ENCODE results near the gene LRAT. TPM values are rescaled to one million over a fixed set of nuclear protein-coding genes. Genes with fewer than 3 reads are reported as not detected.

The LRAT gene
- total RNA-seq, 1 experiment from 2014 or later = 37.7 TPM

DNA sequence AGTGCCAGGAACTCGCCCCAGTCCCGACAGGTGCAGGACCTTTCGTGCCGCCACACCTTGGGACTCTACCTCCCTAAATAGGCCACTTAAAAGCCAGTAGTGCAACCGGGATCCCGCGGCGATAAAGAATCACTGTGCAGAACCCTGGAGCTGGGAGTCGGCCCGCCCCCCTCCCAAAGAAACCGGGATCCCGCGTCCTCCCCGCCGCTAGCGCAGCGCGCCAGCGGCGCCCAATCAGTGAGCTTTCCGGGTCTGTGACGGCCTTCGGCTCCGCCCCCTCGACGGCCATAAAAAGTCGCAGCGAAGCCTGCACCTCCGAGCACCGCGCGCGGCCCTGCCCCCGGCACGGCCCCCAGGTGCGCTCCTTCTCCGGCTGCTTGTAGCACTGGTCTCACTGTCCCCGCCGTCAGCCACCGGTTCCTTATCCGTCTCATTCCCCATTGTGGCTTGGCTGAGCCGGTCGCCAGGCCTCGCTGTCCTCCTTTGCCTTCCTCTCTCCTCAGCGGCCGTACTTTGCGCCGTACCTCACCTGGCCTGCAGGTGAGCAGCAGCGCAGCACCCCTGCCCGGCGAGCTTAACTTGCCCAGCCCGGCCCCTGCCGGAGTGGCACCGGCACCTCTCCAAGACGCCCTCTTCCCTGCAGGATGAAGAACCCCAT, at the start of gene LRAT (continued):
- TF ChIP-seq ZNF138 (CRISPR knock-in tag; conservative IDR thresholded peaks at IDR 0.05) (peak; percentile 69; the same call in 1 of the 2 replicates), ZNF232 (CRISPR knock-in tag; IDR thresholded peaks at IDR 0.05) (0 out of 2 replicates have a peak, but pooled peaks have one; percentile 31), GABPB1 (CRISPR knock-in tag; IDR thresholded peaks at IDR 0.05) (no peak), NFE2L1 (CRISPR knock-in tag; IDR thresholded peaks at IDR 0.05) (peak; percentile 36; the same call in 1 of the 2 replicates), FOXP1 (CRISPR knock-in tag; IDR thresholded peaks at IDR 0.05; ENCODE audit: borderline replicate concordance) (peak; percentile 51; the same call in 1 of the 2 replicates)
- TF ChIP-seq, protein P1, sequence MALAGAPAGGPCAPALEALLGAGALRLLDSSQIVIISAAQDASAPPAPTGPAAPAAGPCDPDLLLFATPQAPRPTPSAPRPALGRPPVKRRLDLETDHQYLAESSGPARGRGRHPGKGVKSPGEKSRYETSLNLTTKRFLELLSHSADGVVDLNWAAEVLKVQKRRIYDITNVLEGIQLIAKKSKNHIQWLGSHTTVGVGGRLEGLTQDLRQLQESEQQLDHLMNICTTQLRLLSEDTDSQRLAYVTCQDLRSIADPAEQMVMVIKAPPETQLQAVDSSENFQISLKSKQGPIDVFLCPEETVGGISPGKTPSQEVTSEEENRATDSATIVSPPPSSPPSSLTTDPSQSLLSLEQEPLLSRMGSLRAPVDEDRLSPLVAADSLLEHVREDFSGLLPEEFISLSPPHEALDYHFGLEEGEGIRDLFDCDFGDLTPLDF (CRISPR knock-in tag; IDR thresholded peaks at IDR 0.05) = no peak; the same call in 1 of the 2 replicates
- TF ChIP-seq, protein P2, sequence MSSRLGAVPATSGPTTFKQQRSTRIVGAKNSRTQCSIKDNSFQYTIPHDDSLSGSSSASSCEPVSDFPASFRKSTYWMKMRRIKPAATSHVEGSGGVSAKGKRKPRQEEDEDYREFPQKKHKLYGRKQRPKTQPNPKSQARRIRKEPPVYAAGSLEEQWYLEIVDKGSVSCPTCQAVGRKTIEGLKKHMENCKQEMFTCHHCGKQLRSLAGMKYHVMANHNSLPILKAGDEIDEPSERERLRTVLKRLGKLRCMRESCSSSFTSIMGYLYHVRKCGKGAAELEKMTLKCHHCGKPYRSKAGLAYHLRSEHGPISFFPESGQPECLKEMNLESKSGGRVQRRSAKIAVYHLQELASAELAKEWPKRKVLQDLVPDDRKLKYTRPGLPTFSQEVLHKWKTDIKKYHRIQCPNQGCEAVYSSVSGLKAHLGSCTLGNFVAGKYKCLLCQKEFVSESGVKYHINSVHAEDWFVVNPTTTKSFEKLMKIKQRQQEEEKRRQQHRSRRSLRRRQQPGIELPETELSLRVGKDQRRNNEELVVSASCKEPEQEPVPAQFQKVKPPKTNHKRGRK (CRISPR knock-in tag; IDR thresholded peaks at IDR 0.05; ENCODE audit: borderline replicate concordance) = peak; percentile 71; the same call in 1 of the 2 replicates
- TF ChIP-seq, protein P3, sequence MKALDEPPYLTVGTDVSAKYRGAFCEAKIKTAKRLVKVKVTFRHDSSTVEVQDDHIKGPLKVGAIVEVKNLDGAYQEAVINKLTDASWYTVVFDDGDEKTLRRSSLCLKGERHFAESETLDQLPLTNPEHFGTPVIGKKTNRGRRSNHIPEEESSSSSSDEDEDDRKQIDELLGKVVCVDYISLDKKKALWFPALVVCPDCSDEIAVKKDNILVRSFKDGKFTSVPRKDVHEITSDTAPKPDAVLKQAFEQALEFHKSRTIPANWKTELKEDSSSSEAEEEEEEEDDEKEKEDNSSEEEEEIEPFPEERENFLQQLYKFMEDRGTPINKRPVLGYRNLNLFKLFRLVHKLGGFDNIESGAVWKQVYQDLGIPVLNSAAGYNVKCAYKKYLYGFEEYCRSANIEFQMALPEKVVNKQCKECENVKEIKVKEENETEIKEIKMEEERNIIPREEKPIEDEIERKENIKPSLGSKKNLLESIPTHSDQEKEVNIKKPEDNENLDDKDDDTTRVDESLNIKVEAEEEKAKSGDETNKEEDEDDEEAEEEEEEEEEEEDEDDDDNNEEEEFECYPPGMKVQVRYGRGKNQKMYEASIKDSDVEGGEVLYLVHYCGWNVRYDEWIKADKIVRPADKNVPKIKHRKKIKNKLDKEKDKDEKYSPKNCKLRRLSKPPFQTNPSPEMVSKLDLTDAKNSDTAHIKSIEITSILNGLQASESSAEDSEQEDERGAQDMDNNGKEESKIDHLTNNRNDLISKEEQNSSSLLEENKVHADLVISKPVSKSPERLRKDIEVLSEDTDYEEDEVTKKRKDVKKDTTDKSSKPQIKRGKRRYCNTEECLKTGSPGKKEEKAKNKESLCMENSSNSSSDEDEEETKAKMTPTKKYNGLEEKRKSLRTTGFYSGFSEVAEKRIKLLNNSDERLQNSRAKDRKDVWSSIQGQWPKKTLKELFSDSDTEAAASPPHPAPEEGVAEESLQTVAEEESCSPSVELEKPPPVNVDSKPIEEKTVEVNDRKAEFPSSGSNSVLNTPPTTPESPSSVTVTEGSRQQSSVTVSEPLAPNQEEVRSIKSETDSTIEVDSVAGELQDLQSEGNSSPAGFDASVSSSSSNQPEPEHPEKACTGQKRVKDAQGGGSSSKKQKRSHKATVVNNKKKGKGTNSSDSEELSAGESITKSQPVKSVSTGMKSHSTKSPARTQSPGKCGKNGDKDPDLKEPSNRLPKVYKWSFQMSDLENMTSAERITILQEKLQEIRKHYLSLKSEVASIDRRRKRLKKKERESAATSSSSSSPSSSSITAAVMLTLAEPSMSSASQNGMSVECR (CRISPR knock-in tag; IDR thresholded peaks at IDR 0.05; ENCODE audit: borderline replicate concordance) = 0 out of 2 replicates have a peak, but pooled peaks have one; percentile 1
- TF ChIP-seq, protein P4, sequence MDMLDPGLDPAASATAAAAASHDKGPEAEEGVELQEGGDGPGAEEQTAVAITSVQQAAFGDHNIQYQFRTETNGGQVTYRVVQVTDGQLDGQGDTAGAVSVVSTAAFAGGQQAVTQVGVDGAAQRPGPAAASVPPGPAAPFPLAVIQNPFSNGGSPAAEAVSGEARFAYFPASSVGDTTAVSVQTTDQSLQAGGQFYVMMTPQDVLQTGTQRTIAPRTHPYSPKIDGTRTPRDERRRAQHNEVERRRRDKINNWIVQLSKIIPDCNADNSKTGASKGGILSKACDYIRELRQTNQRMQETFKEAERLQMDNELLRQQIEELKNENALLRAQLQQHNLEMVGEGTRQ (CRISPR knock-in tag; IDR thresholded peaks at IDR 0.05) = no peak; the same call in 1 of the 2 replicates
- TF ChIP-seq, protein P5, sequence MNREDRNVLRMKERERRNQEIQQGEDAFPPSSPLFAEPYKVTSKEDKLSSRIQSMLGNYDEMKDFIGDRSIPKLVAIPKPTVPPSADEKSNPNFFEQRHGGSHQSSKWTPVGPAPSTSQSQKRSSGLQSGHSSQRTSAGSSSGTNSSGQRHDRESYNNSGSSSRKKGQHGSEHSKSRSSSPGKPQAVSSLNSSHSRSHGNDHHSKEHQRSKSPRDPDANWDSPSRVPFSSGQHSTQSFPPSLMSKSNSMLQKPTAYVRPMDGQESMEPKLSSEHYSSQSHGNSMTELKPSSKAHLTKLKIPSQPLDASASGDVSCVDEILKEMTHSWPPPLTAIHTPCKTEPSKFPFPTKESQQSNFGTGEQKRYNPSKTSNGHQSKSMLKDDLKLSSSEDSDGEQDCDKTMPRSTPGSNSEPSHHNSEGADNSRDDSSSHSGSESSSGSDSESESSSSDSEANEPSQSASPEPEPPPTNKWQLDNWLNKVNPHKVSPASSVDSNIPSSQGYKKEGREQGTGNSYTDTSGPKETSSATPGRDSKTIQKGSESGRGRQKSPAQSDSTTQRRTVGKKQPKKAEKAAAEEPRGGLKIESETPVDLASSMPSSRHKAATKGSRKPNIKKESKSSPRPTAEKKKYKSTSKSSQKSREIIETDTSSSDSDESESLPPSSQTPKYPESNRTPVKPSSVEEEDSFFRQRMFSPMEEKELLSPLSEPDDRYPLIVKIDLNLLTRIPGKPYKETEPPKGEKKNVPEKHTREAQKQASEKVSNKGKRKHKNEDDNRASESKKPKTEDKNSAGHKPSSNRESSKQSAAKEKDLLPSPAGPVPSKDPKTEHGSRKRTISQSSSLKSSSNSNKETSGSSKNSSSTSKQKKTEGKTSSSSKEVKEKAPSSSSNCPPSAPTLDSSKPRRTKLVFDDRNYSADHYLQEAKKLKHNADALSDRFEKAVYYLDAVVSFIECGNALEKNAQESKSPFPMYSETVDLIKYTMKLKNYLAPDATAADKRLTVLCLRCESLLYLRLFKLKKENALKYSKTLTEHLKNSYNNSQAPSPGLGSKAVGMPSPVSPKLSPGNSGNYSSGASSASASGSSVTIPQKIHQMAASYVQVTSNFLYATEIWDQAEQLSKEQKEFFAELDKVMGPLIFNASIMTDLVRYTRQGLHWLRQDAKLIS (CRISPR knock-in tag; IDR thresholded peaks at IDR 0.05; ENCODE audit: borderline replicate concordance) = peak; percentile 78
- TF ChIP-seq, protein P6, sequence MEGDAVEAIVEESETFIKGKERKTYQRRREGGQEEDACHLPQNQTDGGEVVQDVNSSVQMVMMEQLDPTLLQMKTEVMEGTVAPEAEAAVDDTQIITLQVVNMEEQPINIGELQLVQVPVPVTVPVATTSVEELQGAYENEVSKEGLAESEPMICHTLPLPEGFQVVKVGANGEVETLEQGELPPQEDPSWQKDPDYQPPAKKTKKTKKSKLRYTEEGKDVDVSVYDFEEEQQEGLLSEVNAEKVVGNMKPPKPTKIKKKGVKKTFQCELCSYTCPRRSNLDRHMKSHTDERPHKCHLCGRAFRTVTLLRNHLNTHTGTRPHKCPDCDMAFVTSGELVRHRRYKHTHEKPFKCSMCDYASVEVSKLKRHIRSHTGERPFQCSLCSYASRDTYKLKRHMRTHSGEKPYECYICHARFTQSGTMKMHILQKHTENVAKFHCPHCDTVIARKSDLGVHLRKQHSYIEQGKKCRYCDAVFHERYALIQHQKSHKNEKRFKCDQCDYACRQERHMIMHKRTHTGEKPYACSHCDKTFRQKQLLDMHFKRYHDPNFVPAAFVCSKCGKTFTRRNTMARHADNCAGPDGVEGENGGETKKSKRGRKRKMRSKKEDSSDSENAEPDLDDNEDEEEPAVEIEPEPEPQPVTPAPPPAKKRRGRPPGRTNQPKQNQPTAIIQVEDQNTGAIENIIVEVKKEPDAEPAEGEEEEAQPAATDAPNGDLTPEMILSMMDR (IDR thresholded peaks at IDR 0.05) = peak; percentile 33
- TF ChIP-seq, protein P7, sequence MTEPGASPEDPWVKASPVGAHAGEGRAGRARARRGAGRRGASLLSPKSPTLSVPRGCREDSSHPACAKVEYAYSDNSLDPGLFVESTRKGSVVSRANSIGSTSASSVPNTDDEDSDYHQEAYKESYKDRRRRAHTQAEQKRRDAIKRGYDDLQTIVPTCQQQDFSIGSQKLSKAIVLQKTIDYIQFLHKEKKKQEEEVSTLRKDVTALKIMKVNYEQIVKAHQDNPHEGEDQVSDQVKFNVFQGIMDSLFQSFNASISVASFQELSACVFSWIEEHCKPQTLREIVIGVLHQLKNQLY (CRISPR knock-in tag; IDR thresholded peaks at IDR 0.05) = no peak
- TF ChIP-seq, protein P8, sequence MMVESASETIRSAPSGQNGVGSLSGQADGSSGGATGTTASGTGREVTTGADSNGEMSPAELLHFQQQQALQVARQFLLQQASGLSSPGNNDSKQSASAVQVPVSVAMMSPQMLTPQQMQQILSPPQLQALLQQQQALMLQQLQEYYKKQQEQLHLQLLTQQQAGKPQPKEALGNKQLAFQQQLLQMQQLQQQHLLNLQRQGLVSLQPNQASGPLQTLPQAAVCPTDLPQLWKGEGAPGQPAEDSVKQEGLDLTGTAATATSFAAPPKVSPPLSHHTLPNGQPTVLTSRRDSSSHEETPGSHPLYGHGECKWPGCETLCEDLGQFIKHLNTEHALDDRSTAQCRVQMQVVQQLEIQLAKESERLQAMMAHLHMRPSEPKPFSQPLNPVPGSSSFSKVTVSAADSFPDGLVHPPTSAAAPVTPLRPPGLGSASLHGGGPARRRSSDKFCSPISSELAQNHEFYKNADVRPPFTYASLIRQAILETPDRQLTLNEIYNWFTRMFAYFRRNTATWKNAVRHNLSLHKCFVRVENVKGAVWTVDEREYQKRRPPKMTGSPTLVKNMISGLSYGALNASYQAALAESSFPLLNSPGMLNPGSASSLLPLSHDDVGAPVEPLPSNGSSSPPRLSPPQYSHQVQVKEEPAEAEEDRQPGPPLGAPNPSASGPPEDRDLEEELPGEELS (CRISPR knock-in tag; IDR thresholded peaks at IDR 0.05) = peak; percentile 76
